NCI-H2196 treated with DMSO at 0.1 percent for 48 hours (cell line): ENCODE data around the gene SLC19A1.

Experiments
- DNase-seq: peaks from one replicate; lab custom pipeline; 2025; ENCODE audit not compliant: unreplicated experiment; lab: John Stamatoyannopoulos, UW

SLC19A1 gene

DNA sequence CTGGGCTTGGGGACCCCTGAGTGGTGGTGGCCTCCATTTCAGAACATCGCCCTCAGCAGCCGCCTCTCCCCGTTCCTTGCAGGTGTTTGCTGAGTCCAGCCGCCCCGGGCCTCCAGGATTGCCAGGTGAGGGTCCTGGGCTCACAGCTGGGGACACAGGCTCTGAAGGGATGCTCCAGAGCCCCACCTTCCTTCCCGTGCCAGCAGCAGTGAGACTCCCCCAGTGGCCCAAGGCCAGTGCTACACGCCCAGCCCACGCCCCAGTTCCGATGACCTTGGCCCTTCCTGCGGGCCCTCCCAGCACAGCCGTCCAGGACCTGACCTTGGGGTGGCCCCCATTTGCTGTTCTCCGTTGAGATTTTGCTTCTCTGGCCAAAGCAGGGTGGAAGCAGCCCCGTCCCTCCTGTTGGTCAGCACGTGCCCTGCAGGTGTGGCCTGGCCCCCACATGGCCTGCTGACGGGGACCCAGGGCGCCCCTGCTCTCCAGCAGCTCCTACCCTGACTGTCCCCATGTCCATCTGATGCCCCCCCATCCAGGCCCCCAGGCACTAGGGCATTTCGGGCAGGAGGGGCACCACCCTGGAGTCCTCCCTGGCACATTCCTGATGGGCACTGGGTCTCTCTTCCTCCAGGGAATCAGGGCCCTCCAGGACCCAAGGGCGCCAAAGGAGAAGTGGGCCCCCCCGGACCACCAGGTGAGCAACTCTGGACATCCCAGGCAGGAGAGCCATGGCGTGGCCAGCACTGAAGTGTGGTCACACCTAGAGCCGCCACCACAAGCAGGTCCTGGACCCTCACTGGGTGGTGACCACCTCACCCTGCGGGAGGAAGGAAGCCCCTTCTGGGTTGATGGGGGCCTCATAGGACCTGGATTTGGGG is 45.0 kb downstream of the SLC19A1 start:
- DNase-seq: no peak

GRCh38 chr21:45496151-45496967 is 45.9 kb downstream of the SLC19A1 start:
- DNase-seq: no peak

- DNase-seq: no peak
Observed at GRCh38 chr21:45494851-45495680, 47.2 kb downstream of the SLC19A1 start.

- no peak for DNase-seq
Observed at GRCh38 chr21:45494135-45494850, 47.9 kb downstream of the SLC19A1 start.

GRCh38 chr21:45493401-45494001 is 48.7 kb downstream of the SLC19A1 start:
- DNase-seq: no peak

DNA sequence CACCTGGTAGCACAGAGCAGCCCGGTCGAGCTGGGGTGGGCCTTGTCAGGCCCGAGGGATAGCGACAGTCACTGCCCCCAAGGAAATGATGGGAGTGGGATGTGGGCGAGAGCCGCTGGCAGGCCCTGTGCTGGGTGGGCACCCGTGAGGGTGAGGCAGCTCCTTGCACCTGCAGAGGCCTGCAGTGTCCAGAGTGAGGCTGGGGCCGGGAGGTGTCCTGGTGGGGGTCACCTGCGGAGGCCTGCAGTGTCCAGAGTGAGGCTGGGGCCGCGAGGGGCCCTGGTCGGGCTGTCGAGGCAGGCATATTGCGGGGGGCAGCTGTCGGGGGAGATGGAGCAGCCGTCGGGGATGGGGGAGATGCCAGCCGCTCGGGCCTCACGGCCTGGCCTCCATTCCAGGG is 49.5 kb downstream of the SLC19A1 start:
- no peak for DNase-seq

GRCh38 chr21:45491623-45492022 is 50.6 kb downstream of the SLC19A1 start:
- no peak for DNase-seq

DNA sequence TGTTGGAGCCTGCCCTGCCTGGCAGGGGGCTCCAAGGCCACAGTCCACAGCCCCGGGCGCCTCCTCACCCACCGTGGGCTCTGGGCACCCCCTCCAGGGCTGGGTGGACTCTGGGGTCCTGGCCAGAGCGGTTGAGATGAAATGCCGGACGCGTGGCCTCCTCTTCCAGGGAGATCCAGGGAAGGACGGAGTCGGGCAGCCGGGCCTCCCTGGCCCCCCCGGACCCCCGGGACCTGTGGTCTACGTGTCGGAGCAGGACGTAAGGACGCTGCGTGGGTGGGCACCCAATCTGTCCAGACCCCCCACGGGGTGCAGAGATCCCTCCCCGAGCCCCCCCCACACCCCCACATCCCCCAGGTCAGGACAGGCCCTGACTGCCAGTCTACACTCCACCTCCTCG is 51.2 kb downstream of the SLC19A1 start:
- no peak for DNase-seq

DNA sequence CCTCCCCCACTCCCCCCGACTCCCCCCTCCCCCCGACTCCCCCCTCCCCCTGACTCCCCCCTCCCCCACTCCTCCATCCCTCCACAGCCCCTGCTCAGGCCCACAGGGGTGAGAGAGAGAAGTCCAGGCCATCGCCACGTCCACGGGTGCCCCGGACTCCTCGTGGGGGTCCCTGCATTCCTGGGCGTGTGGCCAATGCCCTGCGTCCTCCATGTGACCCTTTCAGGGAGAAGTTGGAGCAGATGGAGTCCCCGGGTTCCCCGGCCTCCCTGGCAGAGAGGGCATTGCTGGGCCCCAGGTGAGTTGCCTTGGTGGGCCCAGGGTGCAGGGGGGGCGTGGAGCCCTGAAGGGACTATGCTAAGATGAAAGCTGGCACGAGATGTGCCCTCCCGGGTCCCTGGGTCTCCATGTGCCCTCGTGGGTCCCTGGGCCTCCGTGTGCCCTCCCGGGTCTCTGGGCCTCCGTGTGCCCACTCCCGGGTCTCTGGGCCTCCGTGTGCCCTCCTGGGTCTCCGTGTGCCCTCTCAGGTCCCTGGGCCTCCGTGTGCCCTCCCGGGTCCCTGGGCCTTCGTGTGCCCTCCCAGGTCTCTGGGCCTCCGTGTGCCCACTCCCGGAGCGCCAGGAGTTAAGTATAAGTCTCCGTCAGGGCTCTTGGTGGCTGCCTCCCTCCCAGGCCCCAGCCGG is 52.0 kb downstream of the SLC19A1 start:
- no peak for DNase-seq

GRCh38 chr21:45489722-45489982 is 52.6 kb downstream of the SLC19A1 start:
- DNase-seq: no peak

DNA sequence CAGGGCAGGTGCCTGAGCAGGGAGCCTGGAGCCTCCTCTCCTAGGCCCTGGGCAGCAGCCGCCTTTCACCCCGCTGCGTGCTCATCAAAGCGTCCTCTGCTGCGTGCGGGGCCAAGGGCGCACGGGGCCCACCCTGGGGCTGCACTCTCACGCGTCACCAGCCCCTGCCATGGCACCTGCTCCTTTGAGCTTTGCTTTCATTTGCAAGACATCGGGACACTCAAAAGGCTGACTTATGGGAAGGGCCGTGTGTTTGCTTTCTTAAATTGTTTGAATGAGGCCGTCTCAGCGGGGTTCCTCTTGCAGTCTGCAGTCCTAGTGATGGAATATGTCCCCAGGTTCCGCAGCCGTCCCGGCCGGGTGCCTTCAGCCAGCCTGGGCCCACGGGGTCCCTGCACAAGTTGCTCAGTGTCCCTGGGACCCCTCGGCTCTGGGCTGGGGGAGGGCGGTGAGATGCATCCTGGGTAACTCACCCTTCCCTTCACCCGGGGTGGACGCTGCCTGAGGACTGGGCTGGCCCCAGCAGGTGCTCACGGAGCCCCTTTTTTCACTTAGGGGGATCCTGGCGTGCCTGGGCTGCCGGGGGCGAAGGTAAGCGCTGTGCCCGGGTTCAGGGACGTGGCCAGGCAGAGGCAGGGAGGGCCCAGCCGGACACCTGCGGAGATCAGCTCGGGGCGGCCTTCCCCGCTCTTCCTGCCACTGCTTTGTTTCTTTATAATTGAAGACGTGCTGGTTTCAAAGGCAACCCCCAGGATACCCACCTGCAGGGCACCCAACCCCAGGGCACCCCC is 53.1 kb downstream of the SLC19A1 start:
- no peak for DNase-seq

DNA sequence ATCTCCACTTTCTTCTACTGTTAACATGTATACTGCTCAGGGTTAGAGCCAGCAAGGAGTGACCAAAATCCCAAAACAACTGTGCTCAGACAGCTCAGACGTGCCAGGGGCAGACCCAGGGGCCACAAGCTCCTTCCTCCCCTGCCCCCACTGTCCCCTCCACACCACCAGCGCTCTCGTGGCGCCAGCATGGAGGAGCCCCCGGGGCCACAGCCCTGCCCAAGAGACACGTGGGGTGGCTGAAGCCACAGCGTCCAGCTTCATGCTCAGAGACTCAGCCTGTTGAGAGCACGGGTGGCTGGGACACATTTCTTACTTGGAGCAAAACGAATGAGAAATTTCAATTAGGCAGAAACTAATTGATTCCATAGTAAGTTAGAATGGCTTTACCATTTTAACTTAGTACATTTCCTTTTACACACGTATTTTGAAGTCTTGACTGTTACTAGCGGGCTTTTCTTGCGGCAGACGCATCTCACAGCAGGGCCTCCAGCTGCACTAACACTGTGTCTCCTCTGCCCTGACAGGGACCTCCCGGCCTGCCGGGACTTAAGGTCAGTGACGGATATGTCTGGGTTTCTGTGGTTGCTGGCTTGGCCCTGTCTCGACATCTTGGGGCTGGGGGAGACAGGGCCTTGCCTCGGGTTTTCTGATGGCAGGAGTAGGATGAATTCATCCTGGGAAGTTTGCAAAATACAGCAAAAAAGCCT is 54.2 kb downstream of the SLC19A1 start:
- no peak for DNase-seq

DNA sequence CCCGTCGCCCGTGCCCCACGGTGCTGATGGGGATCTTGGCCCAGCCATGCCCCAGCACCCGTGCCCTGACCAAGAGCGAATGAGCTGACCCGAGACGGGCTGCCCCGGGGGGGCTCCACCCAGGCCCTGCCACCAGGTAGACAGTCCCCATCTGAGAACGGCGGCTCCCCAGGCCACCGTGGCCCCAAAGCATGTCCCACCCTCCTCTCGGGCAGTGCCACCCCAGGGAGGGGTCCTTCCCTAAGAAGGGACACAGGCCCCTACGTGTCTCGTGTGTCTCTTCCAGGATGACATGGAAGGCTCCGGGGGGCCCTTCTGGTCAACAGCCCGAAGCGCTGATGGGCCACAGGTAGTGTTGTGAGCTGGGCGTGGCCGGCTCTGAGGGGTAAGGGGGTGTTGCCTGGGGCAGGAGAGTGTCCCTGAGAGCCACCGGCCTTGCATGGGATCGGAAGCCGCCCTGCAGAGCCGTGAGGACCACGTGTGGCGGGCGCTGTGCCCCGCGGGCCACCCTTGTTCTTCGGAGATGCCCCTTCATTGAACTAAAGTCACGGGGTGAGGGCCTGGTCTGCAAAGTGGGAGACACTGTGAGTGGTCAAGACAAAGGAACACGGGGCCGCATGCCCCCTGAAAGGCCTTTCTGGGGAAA is 55.0 kb downstream of the SLC19A1 start:
- DNase-seq: no peak

DNA sequence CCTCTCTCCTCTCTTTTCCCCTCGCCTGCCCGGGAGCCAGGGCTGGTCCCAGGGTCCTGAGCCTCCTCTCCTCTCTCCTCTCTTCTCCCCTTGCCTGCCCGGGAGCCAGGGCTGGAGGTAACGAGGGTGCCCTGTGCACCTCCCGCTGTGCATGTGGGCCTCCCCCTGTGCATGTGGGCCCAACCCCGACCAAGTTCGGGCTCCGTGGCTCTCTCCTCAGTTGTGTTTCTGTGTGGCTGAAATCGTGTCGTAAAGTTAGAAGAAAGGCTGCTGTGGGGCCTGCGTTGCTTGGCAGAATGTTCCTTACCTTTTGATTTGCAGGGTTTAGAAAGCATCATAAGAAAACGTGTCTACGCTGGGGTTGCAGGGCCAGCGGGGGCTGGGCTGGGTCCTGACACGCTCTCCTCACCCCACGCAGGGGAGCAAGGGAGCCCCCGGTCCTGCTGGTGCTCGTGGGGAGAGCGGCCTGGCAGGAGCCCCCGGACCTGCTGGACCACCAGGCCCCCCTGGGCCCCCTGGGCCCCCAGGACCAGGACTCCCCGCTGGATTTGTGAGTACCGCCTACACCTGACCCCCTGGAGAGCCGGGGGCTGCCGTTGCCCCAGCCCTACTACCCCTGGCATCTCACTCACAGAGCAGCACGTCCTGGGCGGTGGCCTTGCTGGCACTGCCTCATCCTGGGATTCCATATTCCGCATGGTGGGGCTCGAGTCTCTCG is 55.6 kb downstream of the SLC19A1 start:
- no peak for DNase-seq

GRCh38 chr21:45485686-45486442 is 56.4 kb downstream of the SLC19A1 start:
- no peak for DNase-seq

DNA sequence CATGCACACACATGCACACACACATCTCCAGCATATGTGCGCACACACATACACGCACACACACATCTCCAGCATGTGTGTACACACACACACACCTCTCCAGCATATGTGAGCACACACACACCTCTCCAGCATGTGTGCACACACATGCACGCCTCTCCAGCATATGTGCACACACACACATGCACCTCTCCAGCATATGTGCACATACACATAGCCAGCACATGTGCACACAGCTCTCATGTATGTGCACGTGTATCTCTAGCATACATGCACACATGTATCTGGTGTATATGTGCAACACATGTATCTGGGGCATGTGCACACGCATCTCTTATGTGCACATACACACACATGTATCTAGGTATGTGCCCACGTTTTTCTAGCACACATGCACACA is 57.9 kb downstream of the SLC19A1 start:
- DNase-seq: no peak
